Measurements from ENCODE around the gene LRRC19.

- TF ChIP-seq REST (IDR thresholded peaks at IDR 0.05; ENCODE audit: insufficient read depth in 1 of 2, low read depth in 2 of 2, low read length in 1 of 2): no peak
- TF ChIP-seq POLR2AphosphoS5 (IDR thresholded peaks at IDR 0.05; ENCODE audit: low read depth, low read length): no peak
- no peak for TF ChIP-seq CTCF (IDR thresholded peaks at IDR 0.05)
- TF ChIP-seq TCF7L2 (IDR thresholded peaks at IDR 0.05; ENCODE audit: low read depth, low read length): no peak
- TF ChIP-seq SIN3A (IDR thresholded peaks at IDR 0.05; ENCODE audit: borderline replicate concordance, insufficient read depth, low read depth, low read length): no peak
Observed at GRCh38 chr9:26956860-26957233, 48.6 kb downstream of the LRRC19 start.

Data from Panc1 (cell line).